ENCODE data around the gene TSC2.
A peak's percentile ranks its signal among the peaks of the same experiment; 100 is the strongest.
"Not testable (repeated sequence)": the region's sequence is repeated elsewhere in the genome, so short reads cannot be mapped to it uniquely, and the experiment has no call there.

The TSC2 gene

DNA sequence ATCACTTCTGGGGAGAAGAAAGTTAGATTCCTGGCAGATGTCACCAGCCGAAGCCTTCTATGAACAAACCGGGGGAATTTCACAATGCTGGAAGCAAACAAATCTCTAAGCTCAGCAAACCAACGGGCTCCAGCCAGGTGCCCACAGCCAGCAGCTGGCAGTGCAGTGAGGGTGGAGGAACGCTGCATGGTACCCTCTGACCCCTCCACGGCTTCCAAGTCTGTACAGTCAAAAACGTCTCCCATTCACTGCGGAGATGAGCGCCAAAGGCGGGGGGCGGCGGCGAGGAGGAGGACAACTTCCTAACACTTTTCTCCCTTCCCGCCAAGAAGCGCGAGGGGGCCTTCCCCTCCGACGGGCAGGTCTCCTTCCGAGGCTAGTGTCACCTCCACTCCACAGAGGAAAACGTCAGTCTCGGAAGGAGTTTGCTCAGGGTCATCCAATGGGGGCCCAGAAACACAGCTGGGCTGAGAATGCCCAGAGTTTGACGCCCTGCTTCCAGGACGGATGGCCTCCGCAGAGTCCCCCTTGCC, 39.1 kb upstream of the TSC2 start:
- Histone ChIP-seq H3K27me3 (no peaks in the 10 kb centered on the region), H4K20me1 (peaks cover 49 to 57% (median 56%) of the 10 kb centered on the region in 11 experiments), H3K27ac (peak overlapping the region; percentile 60 to 97 (median 94)), H3K4me2 (peak overlapping the region; percentile 94 to 100 (median 98)), H3K36me3 (peaks cover 0 to 37% (median 20%) of the 10 kb centered on the region in 11 experiments; a peak in 16 of 22 replicates), H3K9ac (peak overlapping the region; percentile 86 to 99 (median 97)), H3K4me3 (peak overlapping the region; percentile 81 to 100 (median 96)), H3K9me3 (replicated peaks in 1 of 11) (no peaks in the 10 kb centered on the region), H3K4me1 (peaks cover 59 to 78% (median 60%) of the 10 kb centered on the region in 10 experiments)
- peak in 3 of 11 experiments; percentile 9 to 77 (median 52); a peak in 2 of 22 replicates for TF ChIP-seq Cebpa-rat (IDR thresholded peaks at IDR 0.05)

DNA sequence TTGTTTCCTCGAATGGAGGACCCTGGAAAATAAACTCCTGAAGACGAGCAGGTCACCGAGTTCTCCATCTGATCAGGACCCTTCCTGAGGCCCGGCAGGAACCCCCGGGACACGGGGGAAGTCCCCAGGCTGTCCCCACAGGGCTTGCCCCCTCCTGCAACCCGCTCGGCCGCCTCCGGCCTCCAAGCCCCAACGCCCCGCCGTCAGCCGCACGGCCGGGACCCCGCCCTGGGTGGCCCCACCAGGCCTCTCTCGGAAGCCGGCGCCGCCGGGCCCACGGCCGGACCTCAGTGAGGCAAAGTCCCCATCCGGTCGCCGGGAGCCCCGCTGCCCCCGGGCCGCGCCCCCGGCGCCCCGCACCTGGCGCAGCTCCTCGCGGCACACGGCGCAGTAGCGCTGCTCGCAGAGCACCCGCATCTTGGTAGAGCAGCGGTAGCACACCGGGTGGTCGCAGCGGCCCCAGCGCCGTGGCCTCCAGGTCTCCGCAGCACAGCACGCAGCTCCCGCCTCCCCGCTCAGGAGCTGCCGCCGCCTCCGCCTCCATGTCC, 38.5 kb upstream of the TSC2 start:
- Histone ChIP-seq H3K27ac (peak overlapping the region; percentile 60 to 97 (median 94)), H3K4me1 (peaks cover 53 to 76% (median 55%) of the 10 kb centered on the region in 10 experiments), H3K9me3 (replicated peaks in 1 of 11) (no peaks in the 10 kb centered on the region), H3K4me2 (peak overlapping the region; percentile 94 to 100 (median 98)), H3K4me3 (peak overlapping the region; percentile 81 to 100 (median 96)), H3K36me3 (peaks cover 0 to 35% (median 20%) of the 10 kb centered on the region in 11 experiments; a peak in 15 of 22 replicates), H4K20me1 (peaks cover 44 to 52% (median 50%) of the 10 kb centered on the region in 11 experiments), H3K9ac (peak overlapping the region; percentile 86 to 99 (median 97)), H3K27me3 (no peaks in the 10 kb centered on the region)
- TF ChIP-seq Cebpa-rat (IDR thresholded peaks at IDR 0.05), result no peak

DNA sequence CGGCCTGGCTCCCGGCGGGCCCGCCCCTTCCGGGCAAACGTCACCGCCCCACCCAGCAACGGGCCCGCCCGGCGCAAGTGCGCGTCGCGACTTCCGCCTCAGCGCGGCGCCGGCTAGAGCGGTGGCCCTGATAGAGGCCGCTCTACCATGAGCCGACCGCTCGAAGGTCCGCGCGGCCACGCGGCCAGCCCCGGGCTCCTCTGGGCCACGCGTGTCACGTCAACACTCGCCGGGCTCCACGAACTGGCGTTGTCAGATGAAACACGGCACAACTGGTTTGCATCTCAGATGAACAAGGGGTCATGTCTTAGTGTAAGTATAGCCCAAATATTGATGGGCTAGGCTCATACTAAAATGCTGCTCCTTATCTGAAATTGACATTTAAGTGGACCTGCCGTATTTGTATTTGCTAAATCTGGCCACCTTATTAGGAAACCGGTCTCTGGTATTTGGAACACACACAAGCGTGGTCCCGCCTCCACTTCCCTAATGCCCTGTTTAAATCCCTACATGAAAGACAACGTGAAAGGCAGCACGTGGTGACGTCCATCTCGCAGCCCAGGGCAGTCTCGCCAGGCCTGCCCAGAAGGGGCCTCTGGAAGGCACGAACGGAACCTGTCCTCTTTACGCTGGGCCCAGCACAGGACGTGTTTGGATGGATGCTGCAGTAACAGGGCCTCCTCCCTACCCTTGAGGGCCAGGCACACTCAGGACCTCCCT, 37.8 kb upstream of the TSC2 start, which contains the start of gene ZNF598:
Gene ZNF598 (minus strand): TSS at position 31 of the 720 bp plus-strand sequence.
- Histone ChIP-seq H3K4me3 (peak within 1 kb of the TSS; percentile 81 to 100 (median 96)), H3K27me3 (no peaks in the 10 kb centered on the region), H3K27ac (peak within 1 kb of the TSS; percentile 60 to 97 (median 94)), H4K20me1 (peaks cover 37 to 45% (median 43%) of the 10 kb centered on the region in 11 experiments), H3K36me3 (peaks cover 0 to 32% (median 13%) of the 10 kb centered on the region in 11 experiments; a peak in 14 of 22 replicates), H3K9me3 (replicated peaks in 1 of 11) (no peaks in the 10 kb centered on the region), H3K9ac (peak within 1 kb of the TSS; percentile 86 to 99 (median 97)), H3K4me1 (peaks cover 47 to 76% (median 50%) of the 10 kb centered on the region in 10 experiments), H3K4me2 (peak within 1 kb of the TSS; percentile 94 to 100 (median 98))
- TF ChIP-seq Cebpa-rat (IDR thresholded peaks at IDR 0.05), result no peak

DNA sequence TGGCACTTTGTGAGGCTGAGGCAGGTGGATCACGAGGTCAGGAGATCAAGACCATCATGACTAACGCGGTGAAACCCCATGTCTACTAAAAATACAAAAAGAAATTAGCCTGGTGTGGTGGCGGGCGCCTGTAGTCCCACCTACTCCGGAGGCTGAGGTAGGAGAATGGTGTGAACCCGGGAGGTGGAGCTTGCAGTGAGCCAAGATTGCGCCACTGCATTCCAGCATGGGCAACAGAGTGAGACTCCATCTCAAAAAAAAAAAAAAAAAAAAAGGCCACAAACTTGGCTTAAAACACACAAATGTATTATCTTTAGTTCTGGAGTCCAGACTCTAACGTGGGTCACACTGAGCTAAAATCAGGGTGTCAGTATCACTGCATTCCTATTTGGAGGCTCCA, 36.1 kb upstream of the TSC2 start:
- H3K4me3 ChIP-seq; H3K9me3 ChIP-seq (replicated peaks in 1 of 11); H3K9ac ChIP-seq; H3K27ac ChIP-seq; H3K27me3 ChIP-seq: not testable (repeated sequence)
- H3K4me2 ChIP-seq, result peak overlapping the region in 3 of 11 experiments; percentile 5 to 96 (median 93); a peak in 4 of 22 replicates
- peaks cover 0 to 16% (median 10%) of the 10 kb centered on the region in 11 experiments; a peak in 14 of 22 replicates for H3K36me3 ChIP-seq
- peaks cover 43 to 76% (median 50%) of the 10 kb centered on the region in 10 experiments for H3K4me1 ChIP-seq
- peaks cover 19 to 27% (median 26%) of the 10 kb centered on the region in 11 experiments for H4K20me1 ChIP-seq

- Histone ChIP-seq H4K20me1 (peaks cover 1 to 9% (median 8%) of the 10 kb centered on the region in 11 experiments; a peak in 21 of 22 replicates), H3K9ac (peak overlapping the region in 2 of 11 experiments; percentile 8 to 14; a peak in 1 of 22 replicates), H3K36me3 (no peaks in the 10 kb centered on the region), H3K4me1 (peaks cover 25 to 63% (median 33%) of the 10 kb centered on the region in 10 experiments), H3K9me3 (replicated peaks in 1 of 11) (no peaks in the 10 kb centered on the region), H3K4me3 (no peak overlapping the region), H3K27ac (peak overlapping the region in 3 of 11 experiments; percentile 10 to 89 (median 13); a peak in 2 of 22 replicates), H3K4me2 (no peak overlapping the region; a peak in 1 of 22 replicates), H3K27me3 (peaks cover under 1 to 14% (median 10%) of the 10 kb centered on the region in 11 experiments; a peak in 19 of 22 replicates)
- no peak for TF ChIP-seq Cebpa-rat (IDR thresholded peaks at IDR 0.05)
These were observed 34.3 kb upstream of the TSC2 start for GRCh38 chr16:2013527-2013926.

- Histone ChIP-seq H3K4me1 (peaks cover 31 to 72% (median 40%) of the 10 kb centered on the region in 10 experiments), H3K4me2 (peak overlapping the region; percentile 30 to 79 (median 52)), H3K9me3 (replicated peaks in 1 of 11) (no peaks in the 10 kb centered on the region), H3K36me3 (no peaks in the 10 kb centered on the region), H3K9ac (peak overlapping the region; percentile 27 to 77 (median 58); a peak in 19 of 22 replicates), H3K27me3 (peaks cover 19 to 32% (median 28%) of the 10 kb centered on the region in 11 experiments), H4K20me1 (peaks cover 0 to 4% (median 0%) of the 10 kb centered on the region in 11 experiments; a peak in 3 of 22 replicates), H3K4me3 (no peak overlapping the region), H3K27ac (peak overlapping the region in 9 of 11 experiments; percentile 47 to 89 (median 59); a peak in 16 of 22 replicates)
- TF ChIP-seq Cebpa-rat (IDR thresholded peaks at IDR 0.05), result peak in 6 of 11 experiments; percentile 8 to 86 (median 46); a peak in 8 of 22 replicates
These were observed 32.5 kb upstream of the TSC2 start for GRCh38 chr16:2015117-2015946.

DNA sequence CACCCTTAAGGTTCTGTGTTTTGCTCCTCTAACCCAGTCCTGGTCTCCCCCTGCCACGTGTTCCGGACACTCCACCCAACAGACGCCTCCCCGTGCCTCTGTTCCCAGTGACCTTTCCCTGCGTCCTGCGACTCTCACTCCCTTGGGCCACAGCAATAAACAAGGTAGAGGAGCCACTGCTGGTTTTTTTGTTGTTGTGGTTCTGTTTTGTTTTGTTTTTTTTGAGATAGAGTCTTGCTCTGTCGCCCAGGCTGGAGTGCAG, 31.9 kb upstream of the TSC2 start:
- peak overlapping the region in 9 of 11 experiments; percentile 47 to 89 (median 59); a peak in 16 of 22 replicates for H3K27ac ChIP-seq
- no peaks in the 10 kb centered on the region for H3K36me3 ChIP-seq
- TF ChIP-seq Cebpa-rat (IDR thresholded peaks at IDR 0.05), result no peak
- H3K27me3 ChIP-seq, result peaks cover 24 to 37% (median 33%) of the 10 kb centered on the region in 11 experiments
- peak overlapping the region; percentile 27 to 77 (median 58); a peak in 19 of 22 replicates for H3K9ac ChIP-seq
- peak overlapping the region; percentile 30 to 79 (median 52) for H3K4me2 ChIP-seq
- H4K20me1 ChIP-seq, result peaks cover 0 to 5% (median 0%) of the 10 kb centered on the region in 11 experiments; a peak in 3 of 22 replicates
- peaks cover 29 to 72% (median 36%) of the 10 kb centered on the region in 10 experiments for H3K4me1 ChIP-seq
- H3K4me3 ChIP-seq, result no peak overlapping the region
- no peaks in the 10 kb centered on the region for H3K9me3 ChIP-seq (replicated peaks in 1 of 11)

DNA sequence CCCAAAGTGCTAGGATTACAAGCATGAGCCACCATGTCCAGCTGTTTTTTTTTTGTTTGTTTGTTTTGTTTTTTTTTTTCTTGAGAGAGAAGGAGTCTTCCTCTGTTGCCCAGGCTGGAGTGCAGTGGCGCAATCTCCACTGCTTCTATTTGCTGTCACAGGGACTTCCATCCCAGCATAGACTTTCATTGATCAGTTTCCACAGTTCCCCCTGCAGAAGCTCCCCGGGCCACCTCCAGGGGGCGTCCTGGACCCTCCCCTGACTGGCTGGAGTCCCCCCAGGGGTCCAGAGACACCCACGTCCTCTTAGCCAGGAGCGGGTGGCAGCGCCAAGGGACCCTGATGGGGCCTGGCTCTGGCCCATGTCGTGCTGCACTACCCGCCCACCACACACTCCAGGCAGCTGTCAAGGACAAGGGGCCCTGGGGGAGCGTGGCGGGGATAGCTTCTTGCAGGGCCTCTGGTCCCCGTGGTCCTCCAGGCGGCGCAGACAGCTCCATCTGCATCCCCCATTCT, 31.3 kb upstream of the TSC2 start:
- Histone ChIP-seq H3K27ac (peak overlapping the region in 6 of 11 experiments; percentile 47 to 89 (median 70); a peak in 10 of 22 replicates), H3K27me3 (peaks cover 30 to 43% (median 39%) of the 10 kb centered on the region in 11 experiments), H3K36me3 (no peaks in the 10 kb centered on the region), H3K9me3 (replicated peaks in 1 of 11) (no peaks in the 10 kb centered on the region), H3K4me3 (no peak overlapping the region), H3K4me1 (peaks cover 28 to 66% (median 35%) of the 10 kb centered on the region in 10 experiments), H3K4me2 (peak overlapping the region in 10 of 11 experiments; percentile 30 to 79 (median 52); a peak in 19 of 22 replicates), H3K9ac (peak overlapping the region in 7 of 11 experiments; percentile 40 to 77 (median 62); a peak in 10 of 22 replicates), H4K20me1 (peaks cover 0 to 5% (median 0%) of the 10 kb centered on the region in 11 experiments; a peak in 3 of 22 replicates)
- TF ChIP-seq Cebpa-rat (IDR thresholded peaks at IDR 0.05), result no peak
